ENCODE data around the gene CERS2.

CERS2 gene

GRCh38 chr1:150997126-150997872, 22.7 kb upstream of the CERS2 start:
- no peak for DNase-seq

GRCh38 chr1:150995896-150996295, 21.3 kb upstream of the CERS2 start:
- DNase-seq, result peak; percentile 33

GRCh38 chr1:150995460-150995859, 20.8 kb upstream of the CERS2 start:
- DNase-seq, result no peak

GRCh38 chr1:150994248-150994647, 19.6 kb upstream of the CERS2 start:
- no peak for DNase-seq

- DNase-seq, result no peak
Observed at GRCh38 chr1:150992626-150993025, 18.0 kb upstream of the CERS2 start.

GRCh38 chr1:150987924-150988323, 13.3 kb upstream of the CERS2 start:
- DNase-seq, result no peak

- DNase-seq, result no peak
Observed at GRCh38 chr1:150985179-150985825, 10.7 kb upstream of the CERS2 start.

GRCh38 chr1:150981805-150982712, 7.4 kb upstream of the CERS2 start, which contains the start of gene ANXA9:
Gene ANXA9 (plus strand): TSS chr1:150982292. CDS start chr1:150983106, 814 bp downstream.
- DNase-seq, result no peak

- no peak for DNase-seq
Observed at GRCh38 chr1:150981177-150981804, 6.7 kb upstream of the CERS2 start.

- DNase-seq, result peak; percentile 82
Observed at GRCh38 chr1:150979092-150980056, 4.7 kb upstream of the CERS2 start.

GRCh38 chr1:150976879-150977694, 2.5 kb upstream of the CERS2 start:
- peak; percentile 57 for DNase-seq

GRCh38 chr1:150976401-150976821, 1.8 kb upstream of the CERS2 start:
- no peak for DNase-seq

- DNase-seq, result peak; percentile 25
Observed at GRCh38 chr1:150973836-150974579, 627 bp downstream of the CERS2 start.

GRCh38 chr1:150973258-150973835, 1.3 kb downstream of the CERS2 start:
- no peak for DNase-seq

GRCh38 chr1:150972417-150972940, 2.2 kb downstream of the CERS2 start:
- no peak for DNase-seq

- DNase-seq, result no peak
Observed at GRCh38 chr1:150971583-150972416, 2.8 kb downstream of the CERS2 start.

GRCh38 chr1:150970808-150971582, 3.6 kb downstream of the CERS2 start:
- no peak for DNase-seq
